Measurements from ENCODE around the gene EZR.

The EZR gene

DNA sequence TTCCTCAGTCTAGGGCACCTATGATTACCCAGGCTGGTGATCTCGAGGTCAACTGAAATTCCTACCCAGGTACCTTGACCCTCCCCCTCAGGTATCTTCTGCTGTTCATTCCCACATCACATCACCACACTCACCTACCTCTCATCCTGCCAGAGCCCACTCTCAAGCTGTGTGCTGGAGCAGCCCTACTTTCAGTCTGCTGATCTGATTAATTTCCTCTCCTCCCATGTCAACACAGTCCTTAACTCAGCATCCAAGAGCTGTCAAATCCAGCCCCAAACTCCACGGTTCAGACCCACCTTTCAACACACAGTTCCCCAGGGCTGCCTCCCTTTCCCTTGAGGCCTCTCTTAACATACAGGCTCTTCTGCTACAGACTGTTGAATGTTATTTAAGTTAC is 42.4 kb downstream of the EZR start:
- no peak for TF ChIP-seq ZFX (IDR thresholded peaks at IDR 0.05; ENCODE audit: borderline replicate concordance)
- TF ChIP-seq, protein P1, sequence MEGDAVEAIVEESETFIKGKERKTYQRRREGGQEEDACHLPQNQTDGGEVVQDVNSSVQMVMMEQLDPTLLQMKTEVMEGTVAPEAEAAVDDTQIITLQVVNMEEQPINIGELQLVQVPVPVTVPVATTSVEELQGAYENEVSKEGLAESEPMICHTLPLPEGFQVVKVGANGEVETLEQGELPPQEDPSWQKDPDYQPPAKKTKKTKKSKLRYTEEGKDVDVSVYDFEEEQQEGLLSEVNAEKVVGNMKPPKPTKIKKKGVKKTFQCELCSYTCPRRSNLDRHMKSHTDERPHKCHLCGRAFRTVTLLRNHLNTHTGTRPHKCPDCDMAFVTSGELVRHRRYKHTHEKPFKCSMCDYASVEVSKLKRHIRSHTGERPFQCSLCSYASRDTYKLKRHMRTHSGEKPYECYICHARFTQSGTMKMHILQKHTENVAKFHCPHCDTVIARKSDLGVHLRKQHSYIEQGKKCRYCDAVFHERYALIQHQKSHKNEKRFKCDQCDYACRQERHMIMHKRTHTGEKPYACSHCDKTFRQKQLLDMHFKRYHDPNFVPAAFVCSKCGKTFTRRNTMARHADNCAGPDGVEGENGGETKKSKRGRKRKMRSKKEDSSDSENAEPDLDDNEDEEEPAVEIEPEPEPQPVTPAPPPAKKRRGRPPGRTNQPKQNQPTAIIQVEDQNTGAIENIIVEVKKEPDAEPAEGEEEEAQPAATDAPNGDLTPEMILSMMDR (IDR thresholded peaks at IDR 0.05): no peak

DNA sequence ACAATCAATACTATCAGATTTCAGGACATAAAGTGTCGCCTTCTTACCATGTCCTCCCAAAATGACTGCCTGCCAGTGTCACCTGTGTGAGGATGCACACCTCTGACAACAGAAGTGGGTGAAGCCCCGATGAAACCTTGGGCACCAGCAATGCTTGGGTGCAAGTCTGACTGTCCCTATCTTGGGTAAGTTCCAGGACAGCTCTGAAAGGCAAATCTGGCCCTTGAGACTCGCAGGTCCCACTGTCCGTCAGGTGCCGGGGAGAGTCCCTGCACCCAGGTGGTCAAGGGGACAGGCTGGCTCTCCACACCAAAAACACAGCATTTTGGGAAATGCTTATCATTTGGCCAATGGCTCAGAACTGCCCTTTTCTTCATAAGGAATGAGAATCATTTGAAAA is 43.3 kb downstream of the EZR start:
- no peak overlapping the region for H3K27ac ChIP-seq
- TF ChIP-seq, protein P1 (IDR thresholded peaks at IDR 0.05): no peak
- no peak for TF ChIP-seq ZFX (IDR thresholded peaks at IDR 0.05; ENCODE audit: borderline replicate concordance)

More for the DNA sequence above, 42.4 kb downstream of the EZR start:
- no peak overlapping the region for H3K27ac ChIP-seq

DNA sequence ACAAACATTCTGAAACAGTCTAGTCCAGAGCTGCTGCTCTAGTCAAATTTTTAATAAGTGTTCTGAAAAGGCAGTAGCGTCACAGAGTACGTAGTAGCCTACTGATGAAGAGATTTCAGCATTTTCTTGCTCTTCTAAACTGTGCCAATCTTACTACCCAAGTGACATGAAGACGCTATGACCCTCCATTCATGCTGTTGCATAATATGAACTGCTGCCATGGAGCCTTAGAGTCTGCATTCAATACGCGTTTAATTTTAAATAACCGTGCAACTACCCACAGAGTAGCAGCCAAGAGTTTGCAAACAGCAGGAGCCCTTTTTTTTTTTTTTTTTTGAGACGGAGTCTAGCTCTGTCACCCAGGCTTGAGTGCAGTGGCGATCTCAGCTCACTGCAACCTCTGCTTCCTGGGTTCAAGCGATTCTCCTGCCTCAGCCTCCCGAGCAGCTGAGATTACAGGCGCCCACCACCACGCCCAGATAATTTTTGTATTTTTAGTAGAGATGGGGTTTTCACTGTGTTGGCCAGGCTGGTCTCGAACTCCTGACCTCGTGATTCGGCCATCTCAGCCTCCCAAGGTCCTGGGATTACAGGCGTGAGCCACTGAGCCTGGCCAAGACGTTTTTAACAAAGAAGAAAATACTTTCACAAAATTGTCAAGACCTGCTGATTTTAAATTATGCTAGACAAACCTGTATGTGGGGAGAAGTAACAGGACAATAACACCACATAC is 44.3 kb downstream of the EZR start:
- TF ChIP-seq ZFX (IDR thresholded peaks at IDR 0.05; ENCODE audit: borderline replicate concordance): no peak
- TF ChIP-seq, protein P1 (IDR thresholded peaks at IDR 0.05): no peak
- H3K27ac ChIP-seq: no peak overlapping the region

DNA sequence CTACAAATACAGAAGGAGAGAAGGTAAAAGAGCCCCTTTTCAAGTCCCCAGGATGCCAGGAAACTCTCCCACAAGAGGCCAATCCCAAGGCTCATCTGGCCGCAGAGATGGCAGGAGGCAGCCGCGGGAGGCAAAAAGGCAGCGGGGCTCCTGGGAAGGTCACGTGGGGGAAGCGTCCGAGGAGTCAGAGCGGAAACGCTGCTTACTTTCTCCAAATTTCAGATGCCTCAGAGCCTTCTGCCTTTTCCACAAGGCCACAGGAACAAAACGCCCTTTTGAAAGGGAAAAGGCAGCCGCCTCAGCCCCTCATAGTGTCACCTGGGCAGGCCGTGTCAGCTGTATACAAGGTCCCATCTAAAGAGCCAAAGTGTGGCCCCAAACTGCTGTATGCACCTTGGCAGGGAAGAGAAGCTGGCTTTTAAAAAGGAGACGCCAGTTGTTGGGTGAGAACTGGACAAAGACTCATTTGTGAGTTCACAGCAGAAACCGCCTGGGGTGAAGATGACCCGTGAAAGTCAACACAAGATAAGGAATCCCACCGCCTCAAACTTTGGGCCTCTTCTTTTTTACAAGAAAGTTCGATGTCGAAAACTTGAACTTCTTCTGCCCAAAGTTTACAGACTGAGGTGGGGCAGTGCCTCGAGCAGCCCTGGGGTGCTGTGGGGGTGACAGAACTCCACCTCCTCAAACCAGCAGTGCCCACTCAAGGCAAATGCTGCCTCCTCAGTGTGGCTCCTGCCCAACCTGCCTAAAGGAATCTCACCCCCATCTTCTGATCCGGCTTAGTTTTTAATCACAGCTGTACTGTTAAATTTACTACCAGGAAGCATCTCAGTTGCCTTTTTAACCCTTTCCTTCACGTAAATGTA is 45.4 kb downstream of the EZR start:
- TF ChIP-seq ZFX (IDR thresholded peaks at IDR 0.05; ENCODE audit: borderline replicate concordance): no peak
- TF ChIP-seq, protein P1 (IDR thresholded peaks at IDR 0.05): no peak
- no peak overlapping the region for H3K27ac ChIP-seq

DNA sequence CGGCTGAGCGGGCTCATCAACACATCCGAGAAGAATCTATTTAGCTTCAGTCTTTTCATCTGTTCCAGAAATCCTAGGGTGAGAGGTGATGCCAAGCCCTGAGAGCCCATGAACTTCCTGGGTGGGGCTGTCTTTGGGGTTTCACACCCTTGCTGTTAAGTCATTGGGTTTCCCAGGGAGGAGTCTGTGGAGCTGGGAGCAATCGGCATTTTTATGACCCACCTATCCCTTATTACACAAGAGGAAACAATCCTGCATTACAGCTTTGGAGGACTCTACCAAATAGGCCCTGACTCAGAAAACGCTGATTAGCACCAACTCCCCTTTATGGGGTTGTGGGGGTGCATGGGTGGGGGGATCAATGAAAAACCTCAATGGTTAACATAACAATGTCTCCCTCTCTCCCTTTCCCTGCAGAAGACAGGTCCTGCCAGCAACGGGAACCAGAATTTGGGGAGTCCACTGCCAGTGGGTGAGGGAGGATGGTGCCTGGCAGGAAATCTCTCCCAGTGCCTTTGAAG is 46.3 kb downstream of the EZR start:
- TF ChIP-seq, protein P1 (IDR thresholded peaks at IDR 0.05): no peak
- H3K27ac ChIP-seq: no peak overlapping the region

DNA sequence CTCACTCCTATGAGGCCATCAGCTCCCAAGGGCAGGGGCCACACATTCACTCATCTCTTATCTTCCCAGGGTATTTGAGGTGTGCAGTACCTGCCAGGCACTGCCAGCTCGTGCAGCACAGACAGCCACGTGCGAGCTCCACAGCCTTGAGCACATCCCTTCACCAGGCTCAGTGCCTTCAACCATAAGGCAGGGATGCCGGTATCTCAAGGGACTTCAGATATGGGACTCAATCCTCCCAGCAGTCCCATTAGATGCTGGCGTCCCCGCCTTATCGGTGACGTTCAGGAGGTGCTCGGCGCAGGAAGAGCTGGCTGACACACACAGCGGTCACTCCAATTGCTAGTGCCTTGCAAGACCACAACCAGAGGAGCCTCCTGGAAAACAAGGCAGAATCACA is 47.0 kb downstream of the EZR start:
- TF ChIP-seq, protein P1 (IDR thresholded peaks at IDR 0.05): no peak
- no peak for TF ChIP-seq ZFX (IDR thresholded peaks at IDR 0.05; ENCODE audit: borderline replicate concordance)
- no peak overlapping the region for H3K27ac ChIP-seq

Data from 22Rv1 (cell line).